CD4-positive, alpha-beta memory T cell (primary cell): ENCODE results near the gene HBEGF. TPM values are rescaled to one million over a fixed set of nuclear protein-coding genes. Genes with fewer than 3 reads are reported as not detected.

Source experiments
- CTCF ChIA-PET: fragments of 350-600 bp; sonication (Branson Sonifier 250); formaldehyde crosslinking; loops from one replicate; lab custom pipeline; 2021; ENCODE audit warnings: inconsistent platforms; ENCODE audit not compliant: partially characterized antibody; lab: Charles Lee
- POLR2A ChIA-PET: fragments of 350-600 bp; sonication (Branson Sonifier 250); formaldehyde crosslinking; loops from one replicate; lab custom pipeline; 2021; ENCODE audit not compliant: partially characterized antibody; lab: Charles Lee
- DNase-seq, 5 donors: peaks; one replicate each; pipeline versions ENCODE4 v3.0.0 to v3.0.0-alpha.2; 2020 to 2022; ENCODE audit warnings: mixed read lengths in 1 of 5
- H3K27ac ChIP-seq: one replicate; pipeline ENCODE4 v1.7.0; 2013; ENCODE audit warnings: low read depth, low read length
- H3K27me3 ChIP-seq: 2 replicates; pipeline ENCODE4 v1.7.0; 2013; ENCODE audit warnings: mild to moderate bottlenecking, low read length, moderate library complexity; ENCODE audit not compliant: insufficient read depth
- H3K36me3 ChIP-seq: 2 replicates; pipeline ENCODE4 v1.7.0; 2013; ENCODE audit warnings: mild to moderate bottlenecking, low read length, moderate library complexity; ENCODE audit not compliant: insufficient read depth
- H3K4me1 ChIP-seq: 2 replicates; pipeline ENCODE4 v1.7.0; 2013; ENCODE audit warnings: mild to moderate bottlenecking, low read length, moderate library complexity; ENCODE audit not compliant: insufficient read depth
- H3K4me3 ChIP-seq, 2 donors: one replicate each; pipeline ENCODE4 v1.7.0; 2013; ENCODE audit warnings: low read length in 2 of 2, mild to moderate bottlenecking in 1 of 2
- H3K9me3 ChIP-seq, 2 donors: one replicate each; pipeline ENCODE4 v1.7.0; 2013; ENCODE audit warnings: low read length in 2 of 2, control low read depth in 1 of 2; ENCODE audit not compliant: control insufficient read depth in 1 of 2
- H3K27ac Mint-ChIP-seq, 7 donors: one replicate each; pipeline ENCODE4 v1.8.0; 2020 to 2021; ENCODE audit warnings: mixed read lengths in 7 of 7, mild to moderate bottlenecking in 6 of 7, inconsistent platforms in 3 of 7, moderate library complexity in 3 of 7
- H3K27me3 Mint-ChIP-seq, 2 donors: one replicate each; pipeline ENCODE4 v1.8.0; 2020 to 2021; ENCODE audit warnings: mixed read lengths in 2 of 2
- H3K36me3 Mint-ChIP-seq, 2 donors: one replicate each; pipeline ENCODE4 v1.8.0; 2020 to 2021; ENCODE audit warnings: mixed read lengths in 2 of 2, inconsistent platforms in 1 of 2, mild to moderate bottlenecking in 1 of 2
- H3K4me1 Mint-ChIP-seq, 4 donors: one replicate each; pipeline ENCODE4 v1.8.0; 2020 to 2021; ENCODE audit warnings: mixed read lengths in 4 of 4, mild to moderate bottlenecking in 1 of 4
- H3K4me3 Mint-ChIP-seq, 8 donors: one replicate each; pipeline ENCODE4 v1.8.0; 2020 to 2021; ENCODE audit warnings: mixed read lengths in 8 of 8, mild to moderate bottlenecking in 7 of 8, moderate library complexity in 6 of 8, inconsistent platforms in 3 of 8
- H3K9me3 Mint-ChIP-seq, 8 donors: one replicate each; pipeline ENCODE4 v1.8.0; 2020 to 2021; ENCODE audit warnings: mixed read lengths in 8 of 8, mild to moderate bottlenecking in 5 of 8, inconsistent platforms in 3 of 8, moderate library complexity in 1 of 8
- intact Hi-C: fragments of 100-400 bp; cut with micrococcal nuclease; formaldehyde crosslinking; loops from one replicate; pipeline ENCODE4 v1.15.1; 2023
- polyA plus RNA-seq, 2 donors: library from polyadenylated mRNA; unstranded; fragments of 300-500 nt; fragmentation: Illumina TruSeq; gene quantifications; one replicate each; pipeline ENCODE4 v1.2.3, GENCODE V29; 2021
- total RNA-seq, 2 experiments: library from RNA; stranded (reverse); gene quantifications; one replicate each; pipeline ENCODE4 v1.2.3, GENCODE V29; 2021

The HBEGF gene
- under 1 TPM; 0.52 to 0.86 TPM for total RNA-seq
- 1 to 10 TPM; 1.2 to 2.4 TPM for polyA plus RNA-seq

- Histone ChIP-seq H3K27ac (peak within 1 kb of the TSS; percentile 27), H3K27me3 (no peaks in the 10 kb centered on the region), H3K36me3 (no peaks in the 10 kb centered on the region), H3K4me1 (peaks cover 43% of the 10 kb centered on the region), H3K9me3 (no peaks in the 10 kb centered on the region), H3K4me3 (peak within 1 kb of the TSS in 1 of 2 donors; percentile 28)
- Mint-ChIP-seq H3K27me3 (peaks cover 1 to 4% of the 10 kb centered on the region in 2 donors), H3K36me3 (no peaks in the 10 kb centered on the region), H3K4me1 (peaks cover 28 to 54% (median 36%) of the 10 kb centered on the region in 4 donors), H3K9me3 (peaks cover 0 to 2% (median 0%) of the 10 kb centered on the region in 8 donors), H3K4me3 (peak within 1 kb of the TSS; percentile 72 to 91 (median 86)), H3K27ac (peak within 1 kb of the TSS in 6 of 7 donors; percentile 43 to 79 (median 76))
- POLR2A ChIA-PET: interaction anchor here (0.6 to 1.8 kb wide), 5 partner anchors 17 to 346 kb away, joined by 3 to 11 read pairs (median 3); partner anchors contain the start of gene PFDN1
- peak; percentile 26 to 61 (median 38) for DNase-seq
- intact Hi-C loops: loop anchor here (5.0 kb wide), 1 partner anchor 44 kb away; the partner anchor contains the start of gene PFDN1
- CTCF ChIA-PET: interaction anchor here (0.6 to 16.4 kb wide), 18 partner anchors 9 to 373 kb away, joined by 3 to 518 read pairs (median 4); partner anchors contain the start of gene SLC4A9
These were observed at the start of gene HBEGF for GRCh38 chr5:140346348-140347221. TSS of gene HBEGF (minus strand) at chr5:140346603. CDS start at chr5:140346328, 275 bp downstream.

- H3K27me3 ChIP-seq: no peaks in the 10 kb centered on the region
- H3K4me1 ChIP-seq: no peaks in the 10 kb centered on the region
- peaks cover 4% of the 10 kb centered on the region for H3K36me3 ChIP-seq
- H3K27me3 Mint-ChIP-seq: no peaks in the 10 kb centered on the region
- no peaks in the 10 kb centered on the region for H3K9me3 Mint-ChIP-seq
- ChIA-PET POLR2A (interaction anchor here (1.9 kb wide), 1 partner anchor 7 kb away, joined by 8 read pairs; the partner anchor contains the start of gene ANKHD1), CTCF (interaction anchor here (1.2 to 1.4 kb wide), 4 partner anchors 11 to 321 kb away, joined by 3 to 7 read pairs (median 3); no protein-coding TSS in a partner anchor)
- no peaks in the 10 kb centered on the region for H3K4me1 Mint-ChIP-seq
- no peak overlapping the region for H3K4me3 Mint-ChIP-seq
- H3K27ac Mint-ChIP-seq: no peak overlapping the region
- intact Hi-C loops: no loop called here
- H3K27ac ChIP-seq: no peak overlapping the region
- H3K4me3 ChIP-seq: no peak overlapping the region
- H3K36me3 Mint-ChIP-seq: peaks cover 0 to 4% of the 10 kb centered on the region in 2 donors
- H3K9me3 ChIP-seq: no peaks in the 10 kb centered on the region
- DNase-seq: no peak
These were observed 47.3 kb upstream of the HBEGF start for GRCh38 chr5:140393738-140394137.

GRCh38 chr5:140391732-140392131 lies 45.3 kb upstream of the HBEGF start:
- Histone ChIP-seq H3K36me3 (no peaks in the 10 kb centered on the region), H3K27me3 (no peaks in the 10 kb centered on the region), H3K9me3 (no peaks in the 10 kb centered on the region), H3K27ac (no peak overlapping the region), H3K4me1 (no peaks in the 10 kb centered on the region), H3K4me3 (no peak overlapping the region)
- H3K4me3 Mint-ChIP-seq: no peak overlapping the region
- ChIA-PET CTCF (no interaction called here), POLR2A (no interaction called here)
- H3K9me3 Mint-ChIP-seq: no peaks in the 10 kb centered on the region
- DNase-seq: no peak
- intact Hi-C loops: no loop called here
- H3K4me1 Mint-ChIP-seq: no peaks in the 10 kb centered on the region
- no peak overlapping the region for H3K27ac Mint-ChIP-seq
- no peaks in the 10 kb centered on the region for H3K27me3 Mint-ChIP-seq
- peaks cover 0 to 4% of the 10 kb centered on the region in 2 donors for H3K36me3 Mint-ChIP-seq

- Mint-ChIP-seq H3K36me3 (peaks cover 0 to 4% of the 10 kb centered on the region in 2 donors), H3K9me3 (no peaks in the 10 kb centered on the region), H3K27ac (no peak overlapping the region), H3K4me3 (no peak overlapping the region), H3K4me1 (no peaks in the 10 kb centered on the region), H3K27me3 (no peaks in the 10 kb centered on the region)
- Histone ChIP-seq H3K27me3 (no peaks in the 10 kb centered on the region), H3K9me3 (no peaks in the 10 kb centered on the region), H3K4me1 (no peaks in the 10 kb centered on the region), H3K27ac (no peak overlapping the region), H3K4me3 (no peak overlapping the region), H3K36me3 (no peaks in the 10 kb centered on the region)
- intact Hi-C loops: no loop called here
- no peak for DNase-seq
- POLR2A ChIA-PET: no interaction called here
- CTCF ChIA-PET: interaction anchor here (1.0 kb wide), 1 partner anchor 11 kb away, joined by 3 read pairs; no protein-coding TSS in a partner anchor
These were observed 44.9 kb upstream of the HBEGF start for GRCh38 chr5:140391312-140391711.

GRCh38 chr5:140388052-140388451 lies 41.6 kb upstream of the HBEGF start:
- H3K4me3 Mint-ChIP-seq: no peak overlapping the region
- POLR2A ChIA-PET: interaction anchor here (0.9 kb wide), 1 partner anchor 13 kb away, joined by 3 read pairs; no protein-coding TSS in a partner anchor

GRCh38 chr5:140383300-140383699 lies 36.9 kb upstream of the HBEGF start:
- H3K27me3 ChIP-seq: no peaks in the 10 kb centered on the region
- peaks cover 2 to 5% (median 4%) of the 10 kb centered on the region in 4 donors for H3K4me1 Mint-ChIP-seq
- no peaks in the 10 kb centered on the region for H3K27me3 Mint-ChIP-seq
- intact Hi-C loops: no loop called here
- no peaks in the 10 kb centered on the region for H3K36me3 Mint-ChIP-seq
- DNase-seq: no peak
- no peaks in the 10 kb centered on the region for H3K9me3 Mint-ChIP-seq
- H3K36me3 ChIP-seq: no peaks in the 10 kb centered on the region
- no peak overlapping the region for H3K4me3 Mint-ChIP-seq
- CTCF ChIA-PET: interaction anchor here (3.2 kb wide), 1 partner anchor 10 kb away, joined by 13 read pairs; no protein-coding TSS in a partner anchor
- H3K9me3 ChIP-seq: no peaks in the 10 kb centered on the region
- peak overlapping the region in 3 of 7 donors; percentile 6 to 61 (median 17) for H3K27ac Mint-ChIP-seq
- POLR2A ChIA-PET: no interaction called here
- H3K4me1 ChIP-seq: no peaks in the 10 kb centered on the region
- H3K27ac ChIP-seq: no peak overlapping the region
- H3K4me3 ChIP-seq: no peak overlapping the region

More at GRCh38 chr5:140388052-140388451, 41.6 kb upstream of the HBEGF start:
- Histone ChIP-seq H3K27ac (no peak overlapping the region), H3K4me1 (no peaks in the 10 kb centered on the region), H3K9me3 (no peaks in the 10 kb centered on the region), H3K4me3 (no peak overlapping the region), H3K36me3 (no peaks in the 10 kb centered on the region), H3K27me3 (no peaks in the 10 kb centered on the region)
- Mint-ChIP-seq H3K27me3 (no peaks in the 10 kb centered on the region), H3K9me3 (no peaks in the 10 kb centered on the region), H3K4me1 (peaks cover 2 to 5% (median 4%) of the 10 kb centered on the region in 4 donors), H3K27ac (no peak overlapping the region), H3K36me3 (peaks cover 0 to 4% of the 10 kb centered on the region in 2 donors)
- DNase-seq: no peak
- intact Hi-C loops: no loop called here
- CTCF ChIA-PET: interaction anchor here (1.3 to 4.4 kb wide), 3 partner anchors 14 to 38 kb away, joined by 3 to 28 read pairs (median 5); no protein-coding TSS in a partner anchor

GRCh38 chr5:140382866-140383265 lies 36.5 kb upstream of the HBEGF start:
- H3K36me3 ChIP-seq: no peaks in the 10 kb centered on the region
- H3K27me3 ChIP-seq: no peaks in the 10 kb centered on the region
- no peaks in the 10 kb centered on the region for H3K36me3 Mint-ChIP-seq
- intact Hi-C loops: no loop called here
- H3K9me3 ChIP-seq: no peaks in the 10 kb centered on the region
- ChIA-PET POLR2A (no interaction called here), CTCF (interaction anchor here (2.7 to 3.2 kb wide), 2 partner anchors 10 to 337 kb away, joined by 9 to 13 read pairs; no protein-coding TSS in a partner anchor)
- no peak overlapping the region for H3K4me3 ChIP-seq
- H3K4me1 Mint-ChIP-seq: peaks cover 2 to 5% (median 4%) of the 10 kb centered on the region in 4 donors
- no peak overlapping the region for H3K27ac Mint-ChIP-seq
- no peak overlapping the region for H3K27ac ChIP-seq
- H3K9me3 Mint-ChIP-seq: no peaks in the 10 kb centered on the region
- H3K4me1 ChIP-seq: no peaks in the 10 kb centered on the region
- H3K4me3 Mint-ChIP-seq: no peak overlapping the region
- no peaks in the 10 kb centered on the region for H3K27me3 Mint-ChIP-seq
- DNase-seq: no peak
